ENCODE results near the gene PIGO. TPM values are rescaled to one million over a fixed set of nuclear protein-coding genes. Genes with fewer than 3 reads are reported as not detected.
A peak's percentile ranks its signal among the peaks of the same experiment; 100 is the strongest.

Gene PIGO
- total RNA-seq, 2 donors from 2014 or later, result 19.1 to 20.4 TPM

DNA sequence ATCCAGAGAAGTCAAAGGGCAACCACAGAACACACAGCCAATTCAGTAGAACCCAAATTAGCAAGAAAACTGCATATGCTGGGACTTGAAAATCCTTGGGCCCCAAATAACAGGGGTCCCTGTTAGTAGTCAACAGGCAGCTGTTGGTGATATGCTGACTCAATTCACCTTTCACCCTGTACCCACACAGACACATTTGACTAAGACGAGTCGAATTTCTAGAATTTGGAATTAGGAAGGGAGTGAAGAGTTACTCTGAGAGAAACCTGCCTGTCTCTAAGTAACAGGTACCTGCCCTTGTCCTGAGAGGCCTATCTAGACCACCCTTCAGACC is 23.1 kb downstream of the PIGO start:
- no peak for ATAC-seq

DNA sequence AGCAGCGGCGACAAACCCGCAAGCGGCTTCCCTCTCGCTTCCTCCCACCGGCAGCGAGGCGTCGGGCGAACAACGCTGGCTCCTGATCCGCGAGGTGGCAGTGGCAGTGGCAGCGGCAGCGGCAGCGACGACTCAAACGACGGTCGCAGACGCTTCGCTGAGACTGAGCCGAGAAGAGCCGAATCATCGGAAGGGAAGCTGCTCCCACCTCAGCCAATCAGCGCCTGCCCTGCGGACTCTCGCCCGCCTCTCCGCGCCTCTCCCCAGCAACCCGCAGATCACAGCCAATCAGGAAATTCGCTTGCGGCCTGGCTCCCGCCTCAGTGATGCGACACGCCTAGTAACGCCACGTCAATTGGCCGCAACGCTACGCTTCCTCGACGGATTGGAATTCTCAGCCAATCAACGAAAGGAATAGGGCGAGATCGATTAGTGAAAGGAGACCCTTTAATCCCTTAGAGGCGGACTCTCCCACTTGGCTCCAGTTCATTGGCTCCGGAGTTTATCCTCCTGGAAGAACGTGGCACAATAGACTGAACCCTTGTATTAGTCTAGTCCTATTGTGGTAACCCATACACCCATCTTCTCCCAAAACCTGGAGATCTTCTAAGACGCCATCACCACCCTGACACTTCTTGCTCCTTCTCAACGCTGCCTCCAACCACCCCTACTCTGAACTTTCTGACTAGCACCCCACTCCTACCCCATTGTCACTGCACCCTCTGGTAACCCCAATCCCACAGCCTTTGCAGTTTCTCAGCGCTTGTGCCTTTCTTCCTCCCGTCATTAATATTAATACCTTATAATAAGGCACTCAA is 23.7 kb downstream of the PIGO start, which contains the start of gene VCP:
TSS of gene VCP (minus strand) at position 165 of the 818 bp plus-strand sequence. CDS start 272 bp downstream, outside the sequence.
- Mint-ChIP-seq H3K27ac (peak within 1 kb of the TSS; percentile 92), H3K36me3 (ENCODE audit: low read depth) (peaks cover 4% of the 10 kb centered on the region), H3K4me1 (peaks cover 40% of the 10 kb centered on the region), H3K4me3 (peak within 1 kb of the TSS; percentile 92), H3K27me3 (no peaks in the 10 kb centered on the region)
- ATAC-seq (peak; percentile 90), DNase-seq (peak; percentile 92 to 97 (median 93))
- H3K9me3 ChIP-seq (ENCODE audit: control insufficient read depth, low read length, poor library complexity, severe bottlenecking), result no peaks in the 10 kb centered on the region

More for the DNA sequence above, 23.1 kb downstream of the PIGO start:
- Mint-ChIP-seq H3K4me1 (peaks cover 35% of the 10 kb centered on the region), H3K27me3 (no peaks in the 10 kb centered on the region), H3K27ac (peak overlapping the region; percentile 92), H3K4me3 (peak overlapping the region; percentile 92), H3K36me3 (ENCODE audit: low read depth) (peaks cover 4% of the 10 kb centered on the region)
- DNase-seq, result no peak
- H3K9me3 ChIP-seq (ENCODE audit: control insufficient read depth, low read length, poor library complexity, severe bottlenecking), result no peaks in the 10 kb centered on the region

DNA sequence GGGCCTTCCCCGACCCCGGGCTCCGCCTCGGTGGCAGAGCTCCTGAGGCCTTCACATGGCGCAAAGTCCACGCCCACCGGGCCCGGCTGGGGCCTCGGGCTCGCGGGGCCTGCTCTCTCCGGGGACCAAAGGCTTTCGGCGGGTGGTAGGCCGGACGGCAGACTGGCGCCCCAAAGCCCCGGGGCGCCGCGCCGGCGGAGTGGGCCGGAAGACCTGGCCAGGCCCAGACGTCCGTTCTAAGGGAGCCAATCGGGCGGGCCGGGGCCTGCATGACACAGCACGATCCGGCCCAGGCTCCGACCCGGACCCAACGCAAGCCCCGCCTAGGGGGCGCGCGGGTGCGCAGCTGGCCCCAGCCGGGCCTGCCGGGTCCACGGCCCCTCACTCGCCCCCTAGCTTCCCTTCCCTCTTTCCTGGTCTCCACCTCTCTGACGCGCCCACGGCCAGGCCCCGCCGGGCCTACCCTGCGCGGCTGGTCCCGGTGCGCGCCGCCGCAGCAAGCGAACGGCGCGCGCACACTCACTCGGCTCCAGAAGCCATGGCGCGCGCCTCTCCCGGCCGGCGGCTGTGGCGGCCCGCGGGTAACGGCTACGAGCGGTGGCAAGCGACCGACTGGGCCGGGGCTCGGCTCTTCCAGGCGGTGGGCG is 24.5 kb downstream of the PIGO start:
- Mint-ChIP-seq H3K36me3 (ENCODE audit: low read depth) (peaks cover 6% of the 10 kb centered on the region), H3K4me3 (peak overlapping the region; percentile 92), H3K27ac (peak overlapping the region; percentile 92), H3K4me1 (peaks cover 45% of the 10 kb centered on the region), H3K27me3 (no peaks in the 10 kb centered on the region)
- ATAC-seq (peak; percentile 57), DNase-seq (peak; percentile 62 to 72 (median 68))
- no peaks in the 10 kb centered on the region for H3K9me3 ChIP-seq (ENCODE audit: control insufficient read depth, low read length, poor library complexity, severe bottlenecking)

DNA sequence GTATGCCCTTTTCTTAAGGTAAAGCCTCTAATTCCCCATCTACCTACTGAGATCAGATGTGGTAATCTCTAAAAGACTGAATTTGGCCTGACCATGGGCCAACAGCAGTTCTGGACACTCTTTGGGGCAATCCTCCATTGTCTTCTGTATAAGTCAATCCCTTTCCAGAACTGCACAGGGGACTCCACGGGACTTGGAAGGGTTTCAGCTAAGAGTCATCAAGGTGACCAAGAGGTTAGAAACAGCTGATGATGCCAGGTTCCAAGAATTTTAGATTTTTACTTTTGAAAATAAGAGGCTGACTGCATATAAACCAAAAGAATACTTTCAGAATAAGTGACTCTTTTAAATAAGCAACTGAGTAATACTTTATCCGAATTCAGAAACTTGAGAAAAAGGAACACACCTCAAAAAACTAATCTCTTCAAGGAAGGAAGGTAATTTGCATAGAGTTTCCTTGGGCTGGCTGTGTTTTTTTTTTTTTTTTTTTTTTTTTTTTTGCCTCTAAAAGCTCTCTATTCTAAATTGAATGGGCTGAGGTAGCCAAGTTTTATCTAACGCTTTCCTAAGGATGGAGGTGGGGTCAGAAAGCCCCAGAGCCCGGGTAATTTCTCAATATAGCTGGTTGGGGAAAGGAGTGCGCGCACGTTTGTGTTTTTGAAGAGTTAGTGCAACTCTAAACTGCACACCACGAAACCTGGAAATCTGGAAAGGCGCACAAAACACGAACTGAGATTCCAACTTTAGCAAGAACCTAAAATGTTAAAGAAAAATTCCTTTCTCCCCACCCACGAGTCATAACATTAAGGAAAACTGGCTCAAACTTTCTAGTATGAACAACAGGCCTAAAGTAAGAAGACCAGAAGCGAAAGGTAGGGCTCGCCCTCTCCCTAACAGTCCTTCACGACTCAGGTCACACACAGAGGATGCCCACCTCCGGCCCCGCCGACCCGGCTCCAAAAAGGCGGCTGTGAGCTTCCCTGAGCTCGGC is 25.3 kb downstream of the PIGO start:
- H3K4me3 Mint-ChIP-seq, result peak overlapping the region; percentile 92
- H3K27ac Mint-ChIP-seq, result peak overlapping the region; percentile 92
- DNase-seq (no peak), ATAC-seq (no peak)
- peaks cover 48% of the 10 kb centered on the region for H3K4me1 Mint-ChIP-seq
- no peaks in the 10 kb centered on the region for H3K27me3 Mint-ChIP-seq
- peaks cover 5% of the 10 kb centered on the region for H3K36me3 Mint-ChIP-seq (ENCODE audit: low read depth)
- no peaks in the 10 kb centered on the region for H3K9me3 ChIP-seq (ENCODE audit: control insufficient read depth, low read length, poor library complexity, severe bottlenecking)

DNA sequence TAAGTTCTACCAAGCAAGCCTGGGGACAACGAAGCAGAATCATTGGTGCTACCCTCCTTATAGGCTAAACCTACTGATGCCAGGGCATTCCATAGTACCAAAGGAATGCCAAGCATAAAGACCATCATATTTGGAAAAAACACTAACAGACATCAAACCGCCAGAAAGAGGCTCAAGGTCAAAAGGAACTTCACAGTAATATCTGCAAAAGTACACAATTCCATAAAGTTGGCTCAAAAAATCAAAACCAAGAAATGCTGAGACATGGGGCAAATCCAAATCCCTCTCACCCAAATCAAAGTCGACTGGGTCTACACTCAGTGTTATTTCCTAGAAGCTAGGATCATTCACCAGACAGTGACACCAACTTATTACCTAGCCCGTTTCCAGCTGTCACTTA is 27.4 kb downstream of the PIGO start:
- ATAC-seq (no peak), DNase-seq (no peak)
- Mint-ChIP-seq H3K4me3 (peak overlapping the region; percentile 58), H3K36me3 (ENCODE audit: low read depth) (peaks cover 2% of the 10 kb centered on the region), H3K4me1 (peaks cover 45% of the 10 kb centered on the region), H3K27me3 (no peaks in the 10 kb centered on the region), H3K27ac (peak overlapping the region; percentile 67)
- no peaks in the 10 kb centered on the region for H3K9me3 ChIP-seq (ENCODE audit: control insufficient read depth, low read length, poor library complexity, severe bottlenecking)

DNA sequence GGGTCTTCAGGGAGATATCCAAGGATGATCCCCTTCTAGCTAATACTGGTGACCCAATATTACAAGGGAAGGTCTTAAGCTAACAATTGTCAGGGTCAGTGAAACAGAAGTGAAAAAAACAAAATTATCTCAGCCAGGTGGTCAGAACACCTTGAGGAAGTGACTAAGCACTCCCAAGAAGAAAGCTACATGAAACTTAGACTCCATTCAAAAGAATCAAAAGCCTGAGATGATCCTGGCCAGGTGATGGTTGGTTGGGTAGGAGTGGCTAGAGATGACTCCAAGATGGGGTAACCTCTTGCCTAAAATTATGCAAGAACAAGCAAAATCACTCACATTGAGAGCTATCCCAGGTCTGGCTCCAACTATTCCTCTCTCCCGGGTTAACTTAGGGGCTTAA is 29.3 kb downstream of the PIGO start:
- Mint-ChIP-seq H3K36me3 (ENCODE audit: low read depth) (peaks cover 8% of the 10 kb centered on the region), H3K27me3 (no peaks in the 10 kb centered on the region), H3K4me1 (peaks cover 38% of the 10 kb centered on the region), H3K27ac (peak overlapping the region; percentile 41), H3K4me3 (no peak overlapping the region)
- no peaks in the 10 kb centered on the region for H3K9me3 ChIP-seq (ENCODE audit: control insufficient read depth, low read length, poor library complexity, severe bottlenecking)
- DNase-seq (no peak), ATAC-seq (no peak)

DNA sequence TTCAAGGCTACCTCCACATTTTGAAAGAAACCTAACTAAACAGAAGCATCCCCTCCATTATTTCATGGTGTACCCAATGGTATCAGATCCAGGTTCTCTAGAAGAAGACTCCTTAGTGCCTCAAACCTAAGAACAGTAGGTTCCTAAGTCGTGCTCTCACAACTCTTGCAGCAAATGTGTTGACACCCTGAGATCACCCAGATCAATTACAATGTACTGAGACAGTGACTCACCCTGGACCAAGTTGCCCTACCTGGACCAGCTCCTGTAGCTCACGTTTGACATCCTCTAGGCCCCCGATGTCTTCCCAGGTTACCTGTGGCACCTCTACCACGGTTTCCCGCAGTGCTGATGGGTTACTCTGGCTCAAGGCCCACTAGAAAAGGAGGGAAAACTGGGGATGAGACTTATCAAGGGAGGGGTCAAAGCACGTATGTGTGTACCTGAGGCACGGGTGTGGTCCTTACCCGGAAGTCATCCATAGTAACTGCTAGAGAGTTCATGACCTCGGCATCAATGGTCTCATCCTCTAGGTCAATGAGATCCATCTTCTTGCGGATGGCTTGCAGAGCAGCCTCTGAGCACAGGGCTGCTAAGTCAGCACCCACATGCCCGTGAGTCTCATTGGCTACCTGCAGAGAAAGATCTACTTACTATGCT is 35.7 kb downstream of the PIGO start:
- Mint-ChIP-seq H3K4me3 (no peak overlapping the region), H3K27me3 (no peaks in the 10 kb centered on the region), H3K4me1 (peaks cover 7% of the 10 kb centered on the region), H3K27ac (no peak overlapping the region), H3K36me3 (ENCODE audit: low read depth) (peaks cover 20% of the 10 kb centered on the region)
- no peak for ATAC-seq
- DNase-seq, result no peak
- no peaks in the 10 kb centered on the region for H3K9me3 ChIP-seq (ENCODE audit: control insufficient read depth, low read length, poor library complexity, severe bottlenecking)

DNA sequence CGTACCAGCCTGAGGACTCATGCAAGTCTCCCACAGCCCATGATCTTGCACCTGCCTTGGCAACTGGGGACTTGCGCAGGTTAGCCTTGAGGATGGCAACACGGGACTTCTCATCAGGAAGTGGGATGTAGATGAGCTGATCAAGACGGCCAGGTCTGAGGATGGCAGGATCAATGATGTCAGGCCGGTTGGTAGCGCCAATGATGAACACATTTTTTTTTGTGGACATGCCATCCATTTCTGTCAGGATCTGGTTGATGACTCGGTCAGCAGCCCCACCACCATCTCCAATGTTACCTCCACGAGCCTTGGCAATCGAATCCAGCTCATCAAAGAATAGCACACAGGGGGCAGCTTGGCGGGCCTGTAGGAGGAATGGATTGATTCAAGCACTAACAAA is 37.0 kb downstream of the PIGO start:
- Mint-ChIP-seq H3K4me3 (no peak overlapping the region), H3K36me3 (ENCODE audit: low read depth) (peaks cover 20% of the 10 kb centered on the region), H3K4me1 (peaks cover 7% of the 10 kb centered on the region), H3K27ac (no peak overlapping the region), H3K27me3 (no peaks in the 10 kb centered on the region)
- no peak for DNase-seq
- no peaks in the 10 kb centered on the region for H3K9me3 ChIP-seq (ENCODE audit: control insufficient read depth, low read length, poor library complexity, severe bottlenecking)
- no peak for ATAC-seq

DNA sequence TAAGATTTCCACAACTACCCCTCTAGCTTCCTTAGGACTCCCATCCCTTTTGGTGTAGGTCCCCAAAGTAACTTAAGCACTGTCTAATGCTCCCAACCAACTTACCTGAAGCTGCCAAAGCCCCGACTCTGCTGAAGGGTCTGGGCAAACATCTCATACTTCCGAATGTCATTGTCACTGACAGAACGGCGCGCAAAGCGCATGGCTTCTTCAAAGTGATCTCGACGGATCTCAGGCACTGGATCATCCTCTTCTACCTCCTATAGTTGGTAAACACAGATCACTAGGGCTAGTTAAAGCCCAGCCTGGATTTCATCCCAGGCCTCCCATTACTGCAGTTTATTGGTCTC is 39.1 kb downstream of the PIGO start:
- peaks cover 10% of the 10 kb centered on the region for H3K4me1 Mint-ChIP-seq
- DNase-seq (no peak), ATAC-seq (no peak)
- no peaks in the 10 kb centered on the region for H3K27me3 Mint-ChIP-seq
- H3K27ac Mint-ChIP-seq, result peak overlapping the region; percentile 49
- H3K9me3 ChIP-seq (ENCODE audit: control insufficient read depth, low read length, poor library complexity, severe bottlenecking), result no peaks in the 10 kb centered on the region
- peaks cover 18% of the 10 kb centered on the region for H3K36me3 Mint-ChIP-seq (ENCODE audit: low read depth)
- no peak overlapping the region for H3K4me3 Mint-ChIP-seq

DNA sequence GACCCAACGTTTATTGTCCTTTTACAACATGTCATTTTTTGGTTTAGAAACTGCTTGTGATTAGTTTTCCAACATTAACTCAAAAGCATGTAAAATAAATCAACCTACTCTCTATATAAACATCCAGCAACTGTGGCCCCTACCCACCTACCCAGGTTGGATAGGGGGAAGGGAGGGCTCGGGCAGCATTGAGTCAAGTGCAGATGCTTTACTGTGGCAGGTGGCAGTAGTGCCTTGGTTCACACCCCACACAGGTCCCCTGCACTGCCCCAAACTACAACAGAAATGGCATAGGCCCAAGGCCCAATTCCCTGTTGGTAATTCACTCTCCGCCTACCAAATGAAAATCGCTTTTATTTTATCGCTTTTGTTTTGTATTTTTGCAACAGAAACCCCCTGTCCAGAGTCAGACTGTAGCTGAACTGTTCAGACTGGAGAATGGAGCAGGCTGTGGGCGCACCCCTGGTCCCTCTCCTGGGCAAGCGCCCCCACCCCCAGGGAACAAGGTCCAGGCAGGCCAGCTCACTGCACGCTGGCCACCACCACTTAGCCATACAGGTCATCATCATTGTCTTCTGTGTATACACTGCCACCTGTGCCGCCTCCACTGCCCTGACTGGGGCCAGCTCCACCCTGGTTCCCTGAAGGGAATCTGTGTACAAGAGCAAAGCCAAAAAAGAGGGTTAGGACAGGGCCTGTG is 39.7 kb downstream of the PIGO start:
- peaks cover 10% of the 10 kb centered on the region for H3K4me1 Mint-ChIP-seq
- DNase-seq, result no peak
- ATAC-seq, result no peak
- H3K36me3 Mint-ChIP-seq (ENCODE audit: low read depth), result peaks cover 17% of the 10 kb centered on the region
- H3K27ac Mint-ChIP-seq, result no peak overlapping the region
- peak overlapping the region; percentile 52 for H3K4me3 Mint-ChIP-seq
- H3K27me3 Mint-ChIP-seq, result no peaks in the 10 kb centered on the region
- H3K9me3 ChIP-seq (ENCODE audit: control insufficient read depth, low read length, poor library complexity, severe bottlenecking), result no peaks in the 10 kb centered on the region

DNA sequence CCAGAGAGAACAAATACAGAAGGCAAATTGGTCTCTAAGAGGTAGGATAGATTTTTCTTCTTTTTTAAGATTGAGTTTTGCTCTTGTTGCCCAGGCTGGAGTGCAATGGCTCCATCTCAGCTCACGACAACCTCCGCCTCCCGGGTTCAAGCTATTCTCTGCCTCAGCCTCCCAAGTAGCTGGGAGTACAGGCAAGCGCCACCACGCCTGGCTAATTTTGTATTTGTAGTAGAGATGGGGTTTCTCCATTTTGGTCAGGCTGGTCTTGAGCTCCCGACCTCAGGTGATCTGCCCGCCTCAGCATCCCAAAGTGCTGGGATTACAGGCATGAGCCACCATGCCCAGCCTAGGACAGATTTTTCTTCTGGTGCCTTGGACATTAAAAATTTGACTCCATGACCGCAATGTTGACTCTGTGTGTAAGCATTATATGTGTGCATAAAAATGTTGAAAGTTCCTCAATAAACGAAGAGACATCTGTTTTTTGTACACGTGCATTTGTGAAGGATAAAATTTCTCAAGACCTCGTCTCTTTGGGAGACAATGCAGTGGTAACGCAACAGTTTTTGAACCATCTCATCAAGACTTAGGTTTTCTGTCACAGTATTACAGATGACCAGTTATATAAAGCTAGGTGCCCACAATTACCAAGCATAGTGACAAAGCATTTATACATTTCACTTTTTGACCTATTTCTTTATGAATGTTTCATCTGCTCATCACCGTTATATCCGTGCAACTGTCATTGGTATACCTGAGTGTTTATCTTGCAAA is 41.3 kb downstream of the PIGO start:
- no peak for DNase-seq
- ATAC-seq, result no peak
- H3K9me3 ChIP-seq (ENCODE audit: control insufficient read depth, low read length, poor library complexity, severe bottlenecking), result no peaks in the 10 kb centered on the region
- H3K27me3 Mint-ChIP-seq, result no peaks in the 10 kb centered on the region
- peaks cover 10% of the 10 kb centered on the region for H3K4me1 Mint-ChIP-seq
- H3K27ac Mint-ChIP-seq, result peak overlapping the region; percentile 19
- H3K4me3 Mint-ChIP-seq, result no peak overlapping the region
- H3K36me3 Mint-ChIP-seq (ENCODE audit: low read depth), result peaks cover 17% of the 10 kb centered on the region
